Left ventricle myocardium inferior (tissue), 1 donor: Measurements from ENCODE around the gene VPS45. TPM values are rescaled to one million over a fixed set of nuclear protein-coding genes. Genes with fewer than 3 reads are reported as not detected.

Source experiments
- DNase-seq: peaks from one replicate; pipeline ENCODE4 v3.0.0-alpha.2; 2020
- H3K27ac ChIP-seq: fragments of 200-600 bp; replicated peaks from 2 replicates; pipeline ENCODE4 v1.8.0; 2021
- H3K27me3 ChIP-seq: fragments of 200-600 bp; 2 replicates; pipeline ENCODE4 v1.8.0; 2021; ENCODE audit warnings: low read depth
- H3K36me3 ChIP-seq: fragments of 200-600 bp; 2 replicates; pipeline ENCODE4 v1.8.0; 2021
- H3K4me1 ChIP-seq: fragments of 200-600 bp; 2 replicates; pipeline ENCODE4 v1.8.0; 2021
- H3K4me3 ChIP-seq: fragments of 200-600 bp; 2 replicates; pipeline ENCODE4 v1.8.0; 2021; ENCODE audit warnings: mild to moderate bottlenecking, moderate library complexity
- H3K9me3 ChIP-seq: fragments of 200-600 bp; replicated peaks from 2 replicates; pipeline ENCODE4 v1.8.0; 2021
- intact Hi-C: fragments of 100-400 bp; cut with micrococcal nuclease; formaldehyde crosslinking; loops from one replicate; pipeline ENCODE4 v1.11.0; 2022
- total RNA-seq: library from RNA; stranded (reverse); fragmentation: NEBNext Ultra II Directional; extraction: Animal tissue kit (Norgen Biotek cat#: 25700); gene quantifications from one replicate; pipeline ENCODE4 v1.2.1, GENCODE V29; 2021
- TF ChIP-seq, protein P1 (sequence below): fragments of 200-600 bp; IDR thresholded peaks from 2 replicates; pipeline ENCODE4 v1.8.0; 2021; ENCODE audit warnings: antibody characterized with exemption, mild to moderate bottlenecking, borderline replicate concordance
- donor health status: DM: no; HTN: yes; CAD: no; lungs with severe emphysema.

Gene VPS45
- total RNA-seq, 1 donor from 2014 or later, result 54.4 TPM

- no peaks in the 10 kb centered on the region for H3K27me3 ChIP-seq
- peaks cover 11% of the 10 kb centered on the region for H3K36me3 ChIP-seq
- TF ChIP-seq, protein P1, sequence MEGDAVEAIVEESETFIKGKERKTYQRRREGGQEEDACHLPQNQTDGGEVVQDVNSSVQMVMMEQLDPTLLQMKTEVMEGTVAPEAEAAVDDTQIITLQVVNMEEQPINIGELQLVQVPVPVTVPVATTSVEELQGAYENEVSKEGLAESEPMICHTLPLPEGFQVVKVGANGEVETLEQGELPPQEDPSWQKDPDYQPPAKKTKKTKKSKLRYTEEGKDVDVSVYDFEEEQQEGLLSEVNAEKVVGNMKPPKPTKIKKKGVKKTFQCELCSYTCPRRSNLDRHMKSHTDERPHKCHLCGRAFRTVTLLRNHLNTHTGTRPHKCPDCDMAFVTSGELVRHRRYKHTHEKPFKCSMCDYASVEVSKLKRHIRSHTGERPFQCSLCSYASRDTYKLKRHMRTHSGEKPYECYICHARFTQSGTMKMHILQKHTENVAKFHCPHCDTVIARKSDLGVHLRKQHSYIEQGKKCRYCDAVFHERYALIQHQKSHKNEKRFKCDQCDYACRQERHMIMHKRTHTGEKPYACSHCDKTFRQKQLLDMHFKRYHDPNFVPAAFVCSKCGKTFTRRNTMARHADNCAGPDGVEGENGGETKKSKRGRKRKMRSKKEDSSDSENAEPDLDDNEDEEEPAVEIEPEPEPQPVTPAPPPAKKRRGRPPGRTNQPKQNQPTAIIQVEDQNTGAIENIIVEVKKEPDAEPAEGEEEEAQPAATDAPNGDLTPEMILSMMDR, result no peak
- DNase-seq, result no peak
- peak overlapping the region; percentile 86 for H3K4me3 ChIP-seq
- peaks cover 59% of the 10 kb centered on the region for H3K4me1 ChIP-seq
- intact Hi-C loops, result no loop called here
- peak overlapping the region; percentile 97 for H3K27ac ChIP-seq
- H3K9me3 ChIP-seq, result no peaks in the 10 kb centered on the region
Observed at GRCh38 chr1:150065184-150065871, 2.2 kb upstream of the VPS45 start.

- Histone ChIP-seq H3K27ac (peak overlapping the region; percentile 97), H3K9me3 (no peaks in the 10 kb centered on the region), H3K36me3 (peaks cover 12% of the 10 kb centered on the region), H3K27me3 (no peaks in the 10 kb centered on the region), H3K4me3 (peak overlapping the region; percentile 86), H3K4me1 (peaks cover 57% of the 10 kb centered on the region)
- intact Hi-C loops, result no loop called here
- TF ChIP-seq, protein P1, result no peak
- no peak for DNase-seq
Observed at GRCh38 chr1:150066328-150066727, 1.2 kb upstream of the VPS45 start.

- Histone ChIP-seq H3K27ac (peak overlapping the region; percentile 97), H3K9me3 (no peaks in the 10 kb centered on the region), H3K4me3 (peak overlapping the region; percentile 86), H3K27me3 (no peaks in the 10 kb centered on the region), H3K4me1 (peaks cover 52% of the 10 kb centered on the region), H3K36me3 (peaks cover 12% of the 10 kb centered on the region)
- intact Hi-C loops, result no loop called here
- TF ChIP-seq, protein P1, result no peak
- peak; percentile 47 for DNase-seq
Observed at GRCh38 chr1:150066838-150067183, 765 bp upstream of the VPS45 start.

DNA sequence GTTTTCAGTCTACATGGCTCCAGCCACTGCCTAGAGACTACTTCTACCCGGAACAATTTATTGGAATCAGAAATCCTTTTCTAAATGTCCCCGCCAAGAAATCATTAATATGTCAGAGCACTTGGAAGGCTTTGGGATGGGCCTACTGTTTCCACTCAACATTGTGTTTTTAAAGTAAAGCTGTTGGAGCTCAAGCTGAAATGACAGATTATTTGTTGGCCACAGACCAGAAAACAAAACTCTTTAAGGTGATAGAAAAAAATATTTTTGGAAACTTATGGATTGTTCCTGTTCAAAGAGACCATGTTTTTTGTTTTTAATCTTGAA, 496 bp downstream of the VPS45 start:
- Histone ChIP-seq H3K27me3 (no peaks in the 10 kb centered on the region), H3K36me3 (peaks cover 23% of the 10 kb centered on the region), H3K9me3 (no peaks in the 10 kb centered on the region), H3K27ac (peak overlapping the region; percentile 97), H3K4me3 (peak overlapping the region; percentile 86), H3K4me1 (peaks cover 52% of the 10 kb centered on the region)
- intact Hi-C loops, result no loop called here
- DNase-seq, result no peak
- TF ChIP-seq, protein P1, result no peak

DNA sequence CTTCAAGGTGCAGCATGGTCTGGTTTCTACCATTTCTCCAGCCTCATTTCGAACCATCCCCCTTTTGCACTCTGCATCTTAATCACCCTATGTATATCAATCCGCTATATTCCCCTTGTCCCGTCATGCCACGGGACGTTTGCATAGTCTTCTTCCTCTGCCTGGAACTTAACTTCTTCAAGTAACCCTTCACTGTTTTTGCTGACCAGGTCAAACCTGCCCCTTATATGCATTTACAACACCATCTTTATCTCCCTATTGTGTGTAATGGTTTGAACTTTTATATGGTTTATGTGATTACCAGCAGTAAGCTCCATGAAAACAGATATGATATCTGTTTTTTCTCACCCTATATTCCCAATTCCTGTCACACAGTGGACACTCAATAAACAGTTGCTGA, 2.3 kb downstream of the VPS45 start:
- intact Hi-C loops, result loop anchor here (5.0 kb wide), 1 partner anchor 97 kb away; no protein-coding TSS in a partner anchor

More for the DNA sequence above, 2.3 kb downstream of the VPS45 start:
- H3K9me3 ChIP-seq, result no peaks in the 10 kb centered on the region
- H3K4me1 ChIP-seq, result peaks cover 48% of the 10 kb centered on the region
- H3K27ac ChIP-seq, result no peak overlapping the region
- TF ChIP-seq, protein P1, result no peak
- DNase-seq, result no peak
- no peak overlapping the region for H3K4me3 ChIP-seq
- peaks cover 37% of the 10 kb centered on the region for H3K36me3 ChIP-seq
- no peaks in the 10 kb centered on the region for H3K27me3 ChIP-seq
